Measurements from ENCODE around the gene SLC2A14.
"Not testable (repeated sequence)": the region's sequence is repeated elsewhere in the genome, so short reads cannot be mapped to it uniquely, and the experiment has no call there.

Gene SLC2A14

GRCh38 chr12:7853557-7853956 is 19.2 kb downstream of the SLC2A14 start:
- Histone ChIP-seq H3K36me3 (ENCODE audit: insufficient read depth, low read length) (no peaks in the 10 kb centered on the region), H3K9me3 (ENCODE audit: insufficient read depth, low read depth, low read length) (no peaks in the 10 kb centered on the region), H3K4me2 (ENCODE audit: low read depth, low read length, poor library complexity, severe bottlenecking) (no peak overlapping the region), H3K9me2 (replicated peaks; ENCODE audit: low read depth, low read length) (no peaks in the 10 kb centered on the region), H3K79me2 (ENCODE audit: insufficient read depth, low read length) (no peaks in the 10 kb centered on the region), H3K4me1 (ENCODE audit: insufficient read depth, low read length, poor library complexity, severe bottlenecking) (no peaks in the 10 kb centered on the region), H3K4me3 (ENCODE audit: low read length, poor library complexity, severe bottlenecking) (no peak overlapping the region), H3K9ac (ENCODE audit: low read depth, low read length, poor library complexity, severe bottlenecking) (no peak overlapping the region), H4K20me1 (ENCODE audit: insufficient read depth, low read length, poor library complexity, severe bottlenecking) (no peaks in the 10 kb centered on the region), H3K27me3 (ENCODE audit: insufficient read depth, low read length, poor library complexity, severe bottlenecking) (no peaks in the 10 kb centered on the region), H3F3A (ENCODE audit: low read depth) (no peaks in the 10 kb centered on the region), H2AFZ (ENCODE audit: low read length) (no peak overlapping the region)
- TF ChIP-seq EZH2phosphoT487 (IDR thresholded peaks at IDR 0.05; ENCODE audit: borderline replicate concordance): no peak

GRCh38 chr12:7851622-7852081 is 21.1 kb downstream of the SLC2A14 start:
- H3K36me3 ChIP-seq (ENCODE audit: insufficient read depth, low read length); H2AFZ ChIP-seq (ENCODE audit: low read length); H3K4me1 ChIP-seq (ENCODE audit: insufficient read depth, low read length, poor library complexity, severe bottlenecking); H3K4me3 ChIP-seq (ENCODE audit: low read length, poor library complexity, severe bottlenecking); H3K9me3 ChIP-seq (ENCODE audit: insufficient read depth, low read depth, low read length); H3F3A ChIP-seq (ENCODE audit: low read depth); H3K79me2 ChIP-seq (ENCODE audit: insufficient read depth, low read length); H3K27me3 ChIP-seq (ENCODE audit: insufficient read depth, low read length, poor library complexity, severe bottlenecking); H3K9ac ChIP-seq (ENCODE audit: low read depth, low read length, poor library complexity, severe bottlenecking); H3K9me2 ChIP-seq (replicated peaks; ENCODE audit: low read depth, low read length); H3K4me2 ChIP-seq (ENCODE audit: low read depth, low read length, poor library complexity, severe bottlenecking); H4K20me1 ChIP-seq (ENCODE audit: insufficient read depth, low read length, poor library complexity, severe bottlenecking): not testable (repeated sequence)

GRCh38 chr12:7850099-7850498 is 22.6 kb downstream of the SLC2A14 start:
- not testable (repeated sequence) for H3K4me1 ChIP-seq (ENCODE audit: insufficient read depth, low read length, poor library complexity, severe bottlenecking); H4K20me1 ChIP-seq (ENCODE audit: insufficient read depth, low read length, poor library complexity, severe bottlenecking); H3K9me2 ChIP-seq (replicated peaks; ENCODE audit: low read depth, low read length); H3K9me3 ChIP-seq (ENCODE audit: insufficient read depth, low read depth, low read length); H2AFZ ChIP-seq (ENCODE audit: low read length); H3F3A ChIP-seq (ENCODE audit: low read depth); H3K36me3 ChIP-seq (ENCODE audit: insufficient read depth, low read length); H3K27me3 ChIP-seq (ENCODE audit: insufficient read depth, low read length, poor library complexity, severe bottlenecking); H3K4me2 ChIP-seq (ENCODE audit: low read depth, low read length, poor library complexity, severe bottlenecking); H3K9ac ChIP-seq (ENCODE audit: low read depth, low read length, poor library complexity, severe bottlenecking); H3K79me2 ChIP-seq (ENCODE audit: insufficient read depth, low read length); H3K4me3 ChIP-seq (ENCODE audit: low read length, poor library complexity, severe bottlenecking)

GRCh38 chr12:7848098-7848422 is 24.7 kb downstream of the SLC2A14 start:
- not testable (repeated sequence) for H3K4me3 ChIP-seq (ENCODE audit: low read length, poor library complexity, severe bottlenecking); H3K9ac ChIP-seq (ENCODE audit: low read depth, low read length, poor library complexity, severe bottlenecking); H3K79me2 ChIP-seq (ENCODE audit: insufficient read depth, low read length); H2AFZ ChIP-seq (ENCODE audit: low read length); H4K20me1 ChIP-seq (ENCODE audit: insufficient read depth, low read length, poor library complexity, severe bottlenecking); H3F3A ChIP-seq (ENCODE audit: low read depth); H3K36me3 ChIP-seq (ENCODE audit: insufficient read depth, low read length); H3K27me3 ChIP-seq (ENCODE audit: insufficient read depth, low read length, poor library complexity, severe bottlenecking); H3K9me2 ChIP-seq (replicated peaks; ENCODE audit: low read depth, low read length); H3K4me1 ChIP-seq (ENCODE audit: insufficient read depth, low read length, poor library complexity, severe bottlenecking); H3K4me2 ChIP-seq (ENCODE audit: low read depth, low read length, poor library complexity, severe bottlenecking); H3K9me3 ChIP-seq (ENCODE audit: insufficient read depth, low read depth, low read length)

GRCh38 chr12:7847226-7848097 is 25.3 kb downstream of the SLC2A14 start:
- not testable (repeated sequence) for H3K4me1 ChIP-seq (ENCODE audit: insufficient read depth, low read length, poor library complexity, severe bottlenecking); H4K20me1 ChIP-seq (ENCODE audit: insufficient read depth, low read length, poor library complexity, severe bottlenecking); H3K4me3 ChIP-seq (ENCODE audit: low read length, poor library complexity, severe bottlenecking); H2AFZ ChIP-seq (ENCODE audit: low read length); H3K79me2 ChIP-seq (ENCODE audit: insufficient read depth, low read length); H3K36me3 ChIP-seq (ENCODE audit: insufficient read depth, low read length); H3K4me2 ChIP-seq (ENCODE audit: low read depth, low read length, poor library complexity, severe bottlenecking); H3K27me3 ChIP-seq (ENCODE audit: insufficient read depth, low read length, poor library complexity, severe bottlenecking); H3K9me3 ChIP-seq (ENCODE audit: insufficient read depth, low read depth, low read length); H3F3A ChIP-seq (ENCODE audit: low read depth); H3K9ac ChIP-seq (ENCODE audit: low read depth, low read length, poor library complexity, severe bottlenecking); H3K9me2 ChIP-seq (replicated peaks; ENCODE audit: low read depth, low read length)

All from Loucy (cell line).